Left ventricle myocardium inferior (tissue), 1 donor: ENCODE measurements around the gene MAP2K2. TPM values are rescaled to one million over a fixed set of nuclear protein-coding genes. Genes with fewer than 3 reads are reported as not detected.
A peak's percentile ranks its signal among the peaks of the same experiment; 100 is the strongest.

Experiments used
- DNase-seq: peaks from one replicate; pipeline ENCODE4 v3.0.0-alpha.2; 2020
- H3K27ac ChIP-seq: fragments of 200-600 bp; replicated peaks from 2 replicates; pipeline ENCODE4 v1.8.0; 2021
- H3K27me3 ChIP-seq: fragments of 200-600 bp; 2 replicates; pipeline ENCODE4 v1.8.0; 2021; ENCODE audit warnings: low read depth
- H3K36me3 ChIP-seq: fragments of 200-600 bp; 2 replicates; pipeline ENCODE4 v1.8.0; 2021
- H3K4me1 ChIP-seq: fragments of 200-600 bp; 2 replicates; pipeline ENCODE4 v1.8.0; 2021
- H3K4me3 ChIP-seq: fragments of 200-600 bp; 2 replicates; pipeline ENCODE4 v1.8.0; 2021; ENCODE audit warnings: mild to moderate bottlenecking, moderate library complexity
- H3K9me3 ChIP-seq: fragments of 200-600 bp; replicated peaks from 2 replicates; pipeline ENCODE4 v1.8.0; 2021
- intact Hi-C: fragments of 100-400 bp; cut with micrococcal nuclease; formaldehyde crosslinking; loops from one replicate; pipeline ENCODE4 v1.11.0; 2022
- total RNA-seq: library from RNA; stranded (reverse); fragmentation: NEBNext Ultra II Directional; extraction: Animal tissue kit (Norgen Biotek cat#: 25700); gene quantifications from one replicate; pipeline ENCODE4 v1.2.1, GENCODE V29; 2021
- TF ChIP-seq, protein P1 (sequence below): fragments of 200-600 bp; IDR thresholded peaks from 2 replicates; pipeline ENCODE4 v1.8.0; 2021; ENCODE audit warnings: antibody characterized with exemption, mild to moderate bottlenecking, borderline replicate concordance
- donor health status: DM: no; HTN: yes; CAD: no; lungs with severe emphysema.

Gene MAP2K2
- total RNA-seq, 1 donor from 2014 or later: 129 TPM

DNA sequence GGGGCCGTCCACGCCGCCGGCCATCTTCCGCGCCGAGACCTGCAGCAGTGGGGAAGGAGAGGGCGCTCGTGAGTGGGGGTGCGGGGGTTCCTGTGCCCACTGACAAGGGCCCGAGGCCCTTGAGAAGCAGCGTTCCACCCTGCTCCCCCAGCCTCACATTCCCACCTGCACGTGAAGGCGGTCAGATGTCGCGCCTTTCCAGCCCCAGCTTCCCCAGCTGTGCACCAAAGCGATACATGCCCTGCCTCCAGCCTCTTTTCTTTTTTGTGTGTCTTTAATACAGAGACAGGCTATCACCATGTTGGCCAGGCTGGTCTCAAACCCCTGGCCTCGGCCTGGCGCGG lies 68.7 kb downstream of the MAP2K2 start:
- no peaks in the 10 kb centered on the region for H3K27me3 ChIP-seq
- DNase-seq: no peak
- intact Hi-C loops: no loop called here
- H3K4me1 ChIP-seq: peaks cover 62% of the 10 kb centered on the region
- H3K9me3 ChIP-seq: no peaks in the 10 kb centered on the region
- no peak overlapping the region for H3K27ac ChIP-seq
- TF ChIP-seq, protein P1, sequence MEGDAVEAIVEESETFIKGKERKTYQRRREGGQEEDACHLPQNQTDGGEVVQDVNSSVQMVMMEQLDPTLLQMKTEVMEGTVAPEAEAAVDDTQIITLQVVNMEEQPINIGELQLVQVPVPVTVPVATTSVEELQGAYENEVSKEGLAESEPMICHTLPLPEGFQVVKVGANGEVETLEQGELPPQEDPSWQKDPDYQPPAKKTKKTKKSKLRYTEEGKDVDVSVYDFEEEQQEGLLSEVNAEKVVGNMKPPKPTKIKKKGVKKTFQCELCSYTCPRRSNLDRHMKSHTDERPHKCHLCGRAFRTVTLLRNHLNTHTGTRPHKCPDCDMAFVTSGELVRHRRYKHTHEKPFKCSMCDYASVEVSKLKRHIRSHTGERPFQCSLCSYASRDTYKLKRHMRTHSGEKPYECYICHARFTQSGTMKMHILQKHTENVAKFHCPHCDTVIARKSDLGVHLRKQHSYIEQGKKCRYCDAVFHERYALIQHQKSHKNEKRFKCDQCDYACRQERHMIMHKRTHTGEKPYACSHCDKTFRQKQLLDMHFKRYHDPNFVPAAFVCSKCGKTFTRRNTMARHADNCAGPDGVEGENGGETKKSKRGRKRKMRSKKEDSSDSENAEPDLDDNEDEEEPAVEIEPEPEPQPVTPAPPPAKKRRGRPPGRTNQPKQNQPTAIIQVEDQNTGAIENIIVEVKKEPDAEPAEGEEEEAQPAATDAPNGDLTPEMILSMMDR: no peak
- no peak overlapping the region for H3K4me3 ChIP-seq
- H3K36me3 ChIP-seq: peaks cover 47% of the 10 kb centered on the region

DNA sequence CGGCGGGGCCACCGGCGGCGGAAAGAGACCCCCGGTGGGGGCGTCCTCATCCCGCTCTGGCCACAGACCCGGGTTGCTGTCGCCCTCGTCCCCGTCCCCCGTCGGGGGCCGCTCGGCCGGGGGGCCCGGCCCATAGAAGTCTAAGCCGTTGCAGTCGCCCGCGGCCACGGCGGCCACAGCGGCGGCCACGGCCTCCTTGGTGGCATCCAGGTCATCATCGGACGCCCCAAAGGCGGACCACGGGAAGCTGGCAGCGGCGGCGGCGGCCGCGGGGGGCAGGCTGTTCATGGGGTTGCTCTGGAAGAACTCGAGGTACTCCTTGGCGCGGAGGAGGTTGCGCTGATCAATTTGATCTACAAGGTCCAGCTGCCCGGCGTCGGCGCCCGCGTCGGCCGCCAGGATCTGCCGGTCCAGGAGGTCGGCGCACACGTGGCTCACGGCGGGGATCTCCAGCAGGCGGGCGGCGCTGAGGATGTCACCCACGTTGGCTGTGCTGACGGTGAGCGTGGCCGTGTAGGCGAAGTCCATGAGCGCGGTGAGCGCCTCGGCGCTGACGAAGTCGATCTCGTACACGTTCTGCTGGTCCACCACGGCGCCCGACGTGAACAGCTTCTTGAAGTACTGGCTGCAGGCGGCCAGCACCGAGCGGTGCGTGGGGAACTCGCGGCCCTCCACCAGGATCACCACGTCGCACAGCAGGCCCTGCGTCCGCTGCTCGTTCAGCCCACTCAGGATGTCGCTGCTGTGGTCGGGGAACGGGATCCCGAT lies 69.3 kb downstream of the MAP2K2 start:
- Histone ChIP-seq H3K36me3 (peaks cover 47% of the 10 kb centered on the region), H3K27ac (no peak overlapping the region), H3K27me3 (no peaks in the 10 kb centered on the region), H3K4me1 (peaks cover 62% of the 10 kb centered on the region), H3K9me3 (no peaks in the 10 kb centered on the region), H3K4me3 (no peak overlapping the region)
- intact Hi-C loops: no loop called here
- TF ChIP-seq, protein P1: no peak
- no peak for DNase-seq

DNA sequence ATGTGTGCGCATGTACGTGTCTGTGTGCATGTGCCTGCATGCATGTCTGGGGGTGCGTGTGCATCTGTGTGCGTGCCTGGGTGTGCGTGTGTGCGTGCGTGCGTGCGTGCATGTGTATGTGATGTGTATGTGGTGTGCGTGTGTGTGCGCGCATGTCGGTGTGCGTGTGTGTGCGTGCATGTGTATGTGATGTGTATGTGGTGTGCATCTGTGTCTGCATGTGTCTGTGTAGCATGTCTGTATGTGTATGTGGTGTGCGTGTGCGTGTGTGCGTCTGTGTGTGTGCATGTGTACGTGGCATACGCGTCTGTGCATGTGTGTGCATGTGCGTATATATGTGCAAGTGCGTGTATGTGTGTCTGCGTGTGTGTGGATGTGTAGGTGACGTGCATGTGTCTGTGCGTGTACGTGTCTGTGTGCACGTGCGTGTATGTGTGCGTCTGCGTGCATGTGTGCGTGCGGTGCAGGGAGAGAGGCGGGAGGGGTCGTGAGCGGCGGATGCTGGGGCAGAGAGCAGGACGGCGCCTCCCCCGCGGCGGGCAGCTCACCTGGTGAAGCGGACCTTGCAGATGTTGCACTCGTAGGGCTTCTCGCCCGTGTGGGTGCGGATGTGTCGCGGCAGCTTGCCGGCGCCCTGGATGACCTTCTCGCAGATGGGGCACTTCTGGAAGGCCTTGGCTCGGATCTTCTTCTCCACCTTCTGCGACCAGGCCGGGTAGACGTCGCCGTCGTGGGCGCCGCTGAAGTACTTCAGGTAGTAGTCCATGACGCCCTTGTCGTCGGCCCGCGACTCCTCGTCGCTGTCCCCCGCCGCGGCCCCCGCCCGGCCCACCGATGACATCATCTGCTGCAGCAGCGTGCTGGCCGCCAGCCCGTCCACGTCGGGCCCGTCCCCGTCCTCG lies 70.2 kb downstream of the MAP2K2 start:
- Histone ChIP-seq H3K36me3 (peaks cover 47% of the 10 kb centered on the region), H3K27ac (no peak overlapping the region), H3K4me3 (peak overlapping the region; percentile 41), H3K27me3 (no peaks in the 10 kb centered on the region), H3K9me3 (no peaks in the 10 kb centered on the region), H3K4me1 (peaks cover 62% of the 10 kb centered on the region)
- no peak for DNase-seq
- intact Hi-C loops: no loop called here
- TF ChIP-seq, protein P1: no peak

DNA sequence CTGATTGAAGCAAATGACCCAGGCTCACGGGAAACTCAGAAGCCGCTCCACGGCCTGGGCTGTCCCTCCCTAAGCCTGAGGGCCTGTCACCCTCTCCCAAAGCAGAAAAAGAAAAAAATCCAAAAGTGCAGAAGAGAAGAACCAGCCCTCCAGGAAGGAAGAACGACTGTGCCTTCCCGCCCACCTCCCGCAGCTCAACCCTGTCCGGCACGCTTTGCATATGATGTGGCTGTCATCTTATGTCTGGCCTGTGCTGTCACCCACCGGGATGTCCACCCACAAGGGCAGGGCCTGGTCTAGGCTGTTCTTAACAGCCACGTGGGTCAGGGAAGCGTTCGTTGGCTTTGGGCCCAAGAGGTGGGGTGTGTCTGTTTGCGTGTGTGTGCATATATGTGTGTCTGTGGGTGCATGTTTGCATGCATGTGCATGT lies 70.9 kb downstream of the MAP2K2 start:
- peaks cover 53% of the 10 kb centered on the region for H3K36me3 ChIP-seq

More for the DNA sequence above, 70.9 kb downstream of the MAP2K2 start:
- DNase-seq: no peak
- Histone ChIP-seq H3K9me3 (no peaks in the 10 kb centered on the region), H3K27ac (peak overlapping the region; percentile 68), H3K4me1 (peaks cover 62% of the 10 kb centered on the region), H3K27me3 (no peaks in the 10 kb centered on the region), H3K4me3 (peak overlapping the region; percentile 41)
- intact Hi-C loops: no loop called here
- TF ChIP-seq, protein P1: no peak
